CD4-positive, alpha-beta T cell treated with Interleukin-15 for 4 hours (primary cell): Measurements from ENCODE around the gene LSM3.
A peak's percentile ranks its signal among the peaks of the same experiment; 100 is the strongest.

Experiments
- DNase-seq: peaks from one replicate; pipeline ENCODE4 v3.0.0-alpha.2; 2020; ENCODE audit warnings: low spot score

Gene LSM3

GRCh38 chr3:14178247-14179113, at the start of gene LSM3, which contains the start of gene XPC:
TSS of gene LSM3 (plus strand) at chr3:14178817. CDS start at chr3:14178861, 44 bp downstream.
TSS of gene XPC (minus strand) at chr3:14178601. CDS start at chr3:14178568, 33 bp downstream.
- peak; percentile 98 for DNase-seq

GRCh38 chr3:14129296-14129695, 49.3 kb upstream of the LSM3 start:
- DNase-seq: no peak

- no peak for DNase-seq
Measured at GRCh38 chr3:14130230-14130629, 48.4 kb upstream of the LSM3 start.

- DNase-seq: no peak
Measured at GRCh38 chr3:14130707-14131106, 47.9 kb upstream of the LSM3 start.

DNA sequence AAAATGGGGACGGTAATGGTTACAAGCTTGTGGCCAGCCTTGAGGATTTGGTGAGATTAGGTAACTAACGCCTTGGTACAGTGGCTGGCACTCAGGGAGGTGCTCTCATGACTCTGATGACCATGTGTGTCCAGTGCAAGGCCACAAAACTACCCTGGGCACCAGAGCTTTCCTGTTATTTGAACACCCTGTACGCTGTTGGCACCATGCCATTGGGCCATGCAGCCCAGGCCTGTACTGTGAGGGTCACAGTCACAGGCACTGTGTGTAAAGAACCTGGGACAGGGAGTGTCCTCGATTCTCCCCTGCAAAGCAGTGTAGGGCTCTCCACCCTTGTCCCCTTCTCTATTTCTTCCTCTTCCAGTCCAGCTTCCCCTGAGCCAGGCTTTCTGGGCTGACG, 47.5 kb upstream of the LSM3 start:
- no peak for DNase-seq

GRCh38 chr3:14132120-14132519, 46.5 kb upstream of the LSM3 start:
- DNase-seq: no peak

DNA sequence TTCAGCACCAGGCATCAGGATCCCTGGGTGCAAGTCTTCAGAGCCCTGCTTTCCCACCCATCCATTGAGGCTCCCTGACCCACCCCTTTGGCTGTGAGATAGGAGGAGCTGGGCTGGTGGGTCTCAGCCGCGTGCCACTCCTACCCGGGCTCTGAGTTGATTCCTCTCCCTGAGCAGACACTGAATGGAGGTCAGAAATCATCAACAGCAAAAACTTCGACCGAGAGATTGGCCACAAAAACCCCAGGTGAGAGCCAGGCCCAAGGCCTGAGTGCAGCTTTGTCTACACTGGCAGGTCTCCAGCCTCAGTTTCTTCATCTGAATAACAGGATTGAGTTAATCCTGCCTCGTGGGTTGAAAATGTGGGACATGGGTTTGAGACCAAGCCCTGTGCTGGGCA, 45.9 kb upstream of the LSM3 start:
- no peak for DNase-seq

DNA sequence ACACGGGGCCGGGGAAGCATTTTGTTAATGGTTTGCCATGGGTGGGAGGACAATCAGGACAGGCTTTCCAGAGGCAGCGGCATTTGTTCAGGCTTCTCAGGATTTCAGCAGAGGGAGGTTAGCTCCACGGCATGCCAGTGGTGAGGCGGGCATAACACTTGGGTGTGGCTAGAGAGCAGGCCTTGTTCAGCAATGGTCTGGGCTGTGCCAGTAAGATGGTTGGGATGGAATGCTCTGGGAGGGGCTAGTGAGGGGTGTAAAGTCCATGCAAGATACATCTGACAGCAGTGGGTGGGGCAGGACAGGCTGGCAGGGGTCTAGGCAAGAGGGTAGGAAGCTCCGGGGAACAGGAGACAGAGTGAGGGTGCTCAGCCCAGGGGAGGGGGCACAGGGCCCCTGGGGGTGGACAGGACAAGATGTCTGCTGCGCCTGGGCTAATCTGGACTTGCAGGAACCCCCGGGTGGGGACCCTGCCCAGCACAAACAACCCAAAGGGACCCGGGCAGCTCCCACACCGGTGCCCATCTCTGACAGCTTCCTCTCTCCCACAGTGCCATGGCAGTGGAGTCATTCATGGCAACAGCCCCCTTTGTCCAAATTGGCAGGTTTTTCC, 45.3 kb upstream of the LSM3 start:
- no peak for DNase-seq

GRCh38 chr3:14133876-14134275, 44.7 kb upstream of the LSM3 start:
- DNase-seq: no peak

- DNase-seq: no peak
Measured at GRCh38 chr3:14134291-14134690, 44.3 kb upstream of the LSM3 start.

- no peak for DNase-seq
Measured at GRCh38 chr3:14135581-14135980, 43.0 kb upstream of the LSM3 start.

- DNase-seq: no peak
Measured at GRCh38 chr3:14137004-14137403, 41.6 kb upstream of the LSM3 start.

DNA sequence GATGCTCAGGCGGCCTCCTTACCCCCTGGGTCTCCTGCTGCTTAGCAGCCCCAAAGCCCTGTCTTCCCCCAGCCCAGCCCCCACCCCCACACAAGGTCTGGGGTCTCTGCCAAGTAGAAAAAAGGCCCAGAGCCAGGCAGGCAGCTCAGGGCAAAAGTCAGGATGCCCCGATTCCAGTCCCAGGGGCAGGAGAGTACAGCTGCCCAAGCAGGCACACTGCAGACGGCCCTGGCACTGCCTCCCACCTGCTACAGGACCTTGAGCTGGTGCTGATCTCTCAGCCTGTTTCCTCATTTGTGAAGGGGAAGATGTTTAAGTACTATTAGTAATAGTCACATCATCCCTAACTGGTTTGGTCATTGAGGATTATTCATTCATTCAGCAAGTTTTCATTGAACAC, 41.2 kb upstream of the LSM3 start:
- no peak for DNase-seq

GRCh38 chr3:14138109-14138877, 40.3 kb upstream of the LSM3 start:
- DNase-seq: no peak

DNA sequence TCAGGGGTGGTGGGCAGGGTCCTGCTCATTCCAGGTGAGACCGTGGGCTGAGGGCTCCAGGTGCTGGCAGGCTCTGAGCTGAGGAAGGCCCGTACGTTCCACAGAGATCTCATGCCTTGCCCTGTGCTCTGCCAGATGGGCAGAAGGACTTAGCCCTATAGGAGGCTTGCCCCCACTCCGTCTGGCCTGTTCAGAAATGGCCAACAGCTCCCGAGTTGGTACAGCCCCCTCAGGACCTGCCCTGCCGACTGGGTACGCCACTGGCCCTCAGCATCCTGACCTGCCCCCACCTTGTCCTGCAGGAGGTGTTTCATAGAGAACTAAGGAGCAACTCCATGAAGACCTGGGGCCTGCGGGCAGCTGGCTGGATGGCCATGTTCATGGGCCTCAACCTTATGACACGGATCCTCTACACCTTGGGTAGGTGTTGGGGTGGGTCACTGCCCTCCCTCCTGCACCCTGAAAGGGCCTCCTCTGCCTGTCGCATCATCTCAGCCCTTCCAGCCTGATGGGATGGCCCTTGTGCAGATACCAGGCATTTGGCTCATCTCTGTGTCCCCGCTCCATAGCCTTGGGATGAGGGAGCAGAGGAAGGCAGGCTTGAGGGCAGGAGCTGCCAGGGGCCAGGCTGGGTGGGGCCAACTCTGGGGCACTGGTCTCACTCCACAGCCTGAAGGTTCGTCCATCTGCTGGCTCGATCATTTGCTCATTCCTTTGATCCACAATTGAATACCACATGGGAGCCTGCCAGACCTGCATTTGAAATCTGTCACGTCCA, 39.5 kb upstream of the LSM3 start:
- no peak for DNase-seq

DNA sequence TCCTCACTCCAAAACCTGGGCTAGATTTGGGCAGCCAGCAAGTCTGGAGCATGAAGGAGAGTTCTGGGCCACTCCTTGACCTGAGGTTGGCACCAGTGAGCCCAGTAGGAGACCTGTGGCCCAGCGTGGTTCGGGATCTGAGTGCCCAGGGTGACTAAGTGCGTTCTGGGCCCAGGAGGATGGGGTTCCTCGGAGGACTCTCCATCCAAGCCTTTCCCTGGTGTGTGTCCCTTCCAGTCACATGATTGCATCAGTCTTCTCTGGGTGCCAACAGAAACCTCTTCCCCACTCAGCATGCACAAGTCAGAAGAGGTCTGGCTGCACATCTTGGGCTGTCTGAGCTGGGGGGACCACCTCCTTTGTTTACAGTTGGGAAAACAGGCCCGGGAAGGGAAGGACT, 38.8 kb upstream of the LSM3 start:
- DNase-seq: no peak

DNA sequence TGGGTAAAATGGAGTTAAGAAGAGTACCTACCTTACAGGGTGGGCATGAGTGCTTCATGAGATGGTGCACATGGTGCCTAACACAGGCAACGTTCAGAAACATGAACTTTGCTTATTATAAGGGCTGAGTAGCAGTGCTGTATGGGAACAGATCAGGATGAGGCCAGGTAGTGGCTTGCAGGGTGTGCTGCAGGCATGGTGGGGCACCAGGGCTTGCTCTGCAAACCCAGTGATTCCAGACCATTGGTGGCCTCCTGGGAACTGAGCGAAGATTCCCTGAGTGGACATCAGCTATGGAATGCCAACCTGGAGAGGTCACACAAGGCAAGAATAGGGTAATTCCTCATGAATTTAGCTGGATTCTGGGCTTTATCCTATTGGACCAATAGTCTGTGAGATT, 37.9 kb upstream of the LSM3 start:
- no peak for DNase-seq

DNA sequence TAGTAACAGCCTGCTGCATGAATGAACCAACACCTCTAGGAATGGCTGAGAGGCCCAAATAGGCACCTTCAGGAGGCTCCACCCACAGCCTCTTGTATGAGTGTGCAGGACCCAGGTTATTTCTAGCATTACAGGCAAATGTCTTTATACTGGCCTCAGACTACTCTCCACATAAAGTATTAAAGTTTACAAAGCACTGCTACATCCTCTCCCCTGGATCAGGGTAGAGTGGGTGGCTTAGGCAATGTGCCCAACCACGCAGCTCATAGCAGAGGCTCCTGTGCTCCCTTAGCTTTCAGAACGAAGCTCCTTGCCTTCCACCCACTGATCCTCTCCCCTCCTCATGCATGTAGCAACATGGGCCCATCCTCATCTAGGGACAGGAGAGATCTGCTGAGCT, 37.5 kb upstream of the LSM3 start:
- DNase-seq: no peak

DNA sequence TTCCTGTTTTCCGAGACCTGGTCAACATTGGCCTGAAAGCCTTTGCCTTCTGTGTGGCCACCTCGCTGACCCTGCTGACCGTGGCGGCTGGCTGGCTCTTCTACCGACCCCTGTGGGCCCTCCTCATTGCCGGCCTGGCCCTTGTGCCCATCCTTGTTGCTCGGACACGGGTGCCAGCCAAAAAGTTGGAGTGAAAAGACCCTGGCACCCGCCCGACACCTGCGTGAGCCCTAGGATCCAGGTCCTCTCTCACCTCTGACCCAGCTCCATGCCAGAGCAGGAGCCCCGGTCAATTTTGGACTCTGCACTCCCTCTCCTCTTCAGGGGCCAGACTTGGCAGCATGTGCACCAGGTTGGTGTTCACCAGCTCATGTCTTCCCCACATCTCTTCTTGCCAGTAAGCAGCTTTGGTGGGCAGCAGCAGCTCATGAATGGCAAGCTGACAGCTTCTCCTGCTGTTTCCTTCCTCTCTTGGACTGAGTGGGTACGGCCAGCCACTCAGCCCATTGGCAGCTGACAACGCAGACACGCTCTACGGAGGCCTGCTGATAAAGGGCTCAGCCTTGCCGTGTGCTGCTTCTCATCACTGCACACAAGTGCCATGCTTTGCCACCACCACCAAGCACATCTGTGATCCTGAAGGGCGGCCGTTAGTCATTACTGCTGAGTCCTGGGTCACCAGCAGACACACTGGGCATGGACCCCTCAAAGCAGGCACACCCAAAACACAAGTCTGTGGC, 36.8 kb upstream of the LSM3 start:
- peak; percentile 43 for DNase-seq

DNA sequence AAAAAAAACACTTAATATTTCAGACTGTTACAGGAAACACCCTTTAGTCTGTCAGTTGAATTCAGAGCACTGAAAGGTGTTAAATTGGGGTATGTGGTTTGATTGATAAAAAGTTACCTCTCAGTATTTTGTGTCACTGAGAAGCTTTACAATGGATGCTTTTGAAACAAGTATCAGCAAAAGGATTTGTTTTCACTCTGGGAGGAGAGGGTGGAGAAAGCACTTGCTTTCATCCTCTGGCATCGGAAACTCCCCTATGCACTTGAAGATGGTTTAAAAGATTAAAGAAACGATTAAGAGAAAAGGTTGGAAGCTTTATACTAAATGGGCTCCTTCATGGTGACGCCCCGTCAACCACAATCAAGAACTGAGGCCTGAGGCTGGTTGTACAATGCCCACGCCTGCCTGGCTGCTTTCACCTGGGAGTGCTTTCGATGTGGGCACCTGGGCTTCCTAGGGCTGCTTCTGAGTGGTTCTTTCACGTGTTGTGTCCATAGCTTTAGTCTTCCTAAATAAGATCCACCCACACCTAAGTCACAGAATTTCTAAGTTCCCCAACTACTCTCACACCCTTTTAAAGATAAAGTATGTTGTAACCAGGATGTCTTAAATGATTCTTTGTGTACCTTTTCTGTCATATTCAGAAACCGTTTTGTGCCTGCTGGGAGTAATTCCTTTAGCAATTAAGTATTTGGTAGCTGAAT, 35.9 kb upstream of the LSM3 start:
- peak; percentile 82 for DNase-seq
